AG04449 (cell line): ENCODE results near the gene GRID1.

Experiments used
- CTCF ChIA-PET: fragments of 350-600 bp; formaldehyde crosslinking; extraction: SDS; loops from one replicate; lab custom pipeline; 2021; ENCODE audit warnings: antibody characterized with exemption; lab: Yijun Ruan, JAX
- POLR2A ChIA-PET: fragments of 400-600, 350-600 bp; formaldehyde crosslinking; extraction: SDS; loops from one replicate; lab custom pipeline; 2020; ENCODE audit warnings: antibody characterized with exemption, inconsistent platforms; lab: Yijun Ruan, JAX
- DNase-seq: peaks from one replicate; pipeline ENCODE4 v3.0.0-alpha.2; 2010; ENCODE audit warnings: low read depth, low spot score
- H3K4me3 ChIP-seq: 2 replicates; pipeline ENCODE4 v1.5.1; 2011; ENCODE audit warnings: low read depth, mild to moderate bottlenecking, control low read depth, low read length
- TF ChIP-seq, protein P1 (sequence below): IDR thresholded peaks from one replicate; pipeline ENCODE4 v1.5.1; 2011; ENCODE audit warnings: mild to moderate bottlenecking, moderate library complexity, low read length, control low read depth, inconsistent platforms; ENCODE audit not compliant: insufficient read depth; ENCODE audit errors: missing control alignments

GRID1 gene

DNA sequence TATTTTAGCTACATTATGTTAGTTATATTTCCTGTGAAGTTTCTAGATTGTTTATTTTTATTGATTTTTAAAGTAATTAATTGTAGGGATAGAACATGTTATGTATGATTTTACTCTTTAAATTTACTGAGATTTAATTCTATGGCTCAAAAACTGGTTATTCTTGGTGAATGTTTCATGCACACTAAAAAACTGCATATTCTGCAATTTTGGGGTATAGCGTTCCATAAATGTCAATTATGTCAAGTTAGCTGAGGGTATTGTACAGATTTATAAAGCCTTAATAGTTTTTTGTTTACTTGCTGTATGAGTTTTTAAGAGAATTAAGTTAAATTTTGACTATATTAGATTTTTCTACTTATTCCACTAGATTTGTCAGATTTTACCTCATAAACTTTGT, 669.7 kb downstream of the GRID1 start:
- ChIA-PET CTCF (no interaction called here), POLR2A (no interaction called here)
- TF ChIP-seq, protein P1, sequence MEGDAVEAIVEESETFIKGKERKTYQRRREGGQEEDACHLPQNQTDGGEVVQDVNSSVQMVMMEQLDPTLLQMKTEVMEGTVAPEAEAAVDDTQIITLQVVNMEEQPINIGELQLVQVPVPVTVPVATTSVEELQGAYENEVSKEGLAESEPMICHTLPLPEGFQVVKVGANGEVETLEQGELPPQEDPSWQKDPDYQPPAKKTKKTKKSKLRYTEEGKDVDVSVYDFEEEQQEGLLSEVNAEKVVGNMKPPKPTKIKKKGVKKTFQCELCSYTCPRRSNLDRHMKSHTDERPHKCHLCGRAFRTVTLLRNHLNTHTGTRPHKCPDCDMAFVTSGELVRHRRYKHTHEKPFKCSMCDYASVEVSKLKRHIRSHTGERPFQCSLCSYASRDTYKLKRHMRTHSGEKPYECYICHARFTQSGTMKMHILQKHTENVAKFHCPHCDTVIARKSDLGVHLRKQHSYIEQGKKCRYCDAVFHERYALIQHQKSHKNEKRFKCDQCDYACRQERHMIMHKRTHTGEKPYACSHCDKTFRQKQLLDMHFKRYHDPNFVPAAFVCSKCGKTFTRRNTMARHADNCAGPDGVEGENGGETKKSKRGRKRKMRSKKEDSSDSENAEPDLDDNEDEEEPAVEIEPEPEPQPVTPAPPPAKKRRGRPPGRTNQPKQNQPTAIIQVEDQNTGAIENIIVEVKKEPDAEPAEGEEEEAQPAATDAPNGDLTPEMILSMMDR: no peak
- H3K4me3 ChIP-seq: no peak overlapping the region
- no peak for DNase-seq

DNA sequence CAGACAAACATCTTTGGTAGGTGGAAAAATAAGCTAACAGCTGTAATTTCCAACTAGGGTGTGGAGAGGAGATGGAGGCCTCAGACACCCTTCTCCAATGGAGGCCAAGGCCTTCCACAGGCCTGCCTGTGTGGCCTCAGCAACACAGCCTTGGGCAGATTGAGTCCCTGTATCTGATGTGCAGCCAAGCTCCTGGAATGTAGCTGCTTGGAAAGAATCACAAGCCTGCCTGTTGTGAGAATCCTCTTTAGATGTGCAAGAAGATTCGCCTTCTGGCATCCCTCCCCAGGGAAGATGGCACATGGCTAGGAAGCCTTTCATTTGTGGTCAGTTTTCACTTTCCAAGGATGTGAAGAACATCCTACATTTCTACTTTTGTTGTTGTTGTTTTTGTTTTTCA, 684.0 kb downstream of the GRID1 start:
- H3K4me3 ChIP-seq: no peak overlapping the region
- TF ChIP-seq, protein P1: no peak
- no peak for DNase-seq
- ChIA-PET CTCF (interaction anchor here (0.6 kb wide), 1 partner anchor 27 kb away, joined by 3 read pairs; no protein-coding TSS in a partner anchor), POLR2A (no interaction called here)

DNA sequence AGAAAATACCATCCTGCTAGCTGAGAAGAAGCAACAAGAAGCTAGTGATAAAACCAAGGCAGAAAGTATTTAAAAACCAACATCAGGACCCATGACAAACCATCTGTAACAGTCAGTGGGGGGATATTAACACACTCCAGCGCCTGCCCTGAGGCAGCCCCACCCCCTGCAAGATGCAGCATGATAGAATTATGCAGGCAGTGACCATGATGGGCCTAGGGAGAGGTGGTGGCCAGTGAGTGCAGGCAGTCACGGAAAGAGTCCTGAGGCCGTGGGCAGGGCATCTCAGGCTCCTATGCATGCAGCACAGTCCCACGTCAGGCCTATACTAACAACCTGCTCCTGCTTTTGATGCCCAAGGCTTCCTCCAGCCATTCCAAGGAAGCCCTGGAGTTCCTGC, 686.9 kb downstream of the GRID1 start:
- ChIA-PET CTCF (no interaction called here), POLR2A (no interaction called here)
- no peak overlapping the region for H3K4me3 ChIP-seq
- no peak for DNase-seq
- TF ChIP-seq, protein P1: no peak

DNA sequence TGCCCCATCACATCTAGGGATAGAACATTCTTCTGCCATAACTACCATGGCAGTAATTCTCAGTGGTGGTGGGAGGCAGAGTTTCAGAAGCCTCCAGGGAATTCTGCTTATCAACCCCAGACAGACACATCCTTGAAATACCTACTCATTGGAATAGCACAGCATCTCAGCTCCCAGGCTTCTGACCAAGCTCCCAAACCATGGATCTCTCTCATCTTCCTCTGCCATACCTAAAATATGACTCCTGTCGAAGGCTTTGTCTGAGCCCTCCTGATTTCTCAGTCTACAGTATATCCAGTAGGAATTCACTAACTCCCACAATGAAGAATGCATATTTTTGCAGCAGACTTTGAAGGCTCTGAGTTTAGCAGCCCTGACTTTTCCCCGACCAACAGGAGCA, 687.5 kb downstream of the GRID1 start:
- H3K4me3 ChIP-seq: no peak overlapping the region
- TF ChIP-seq, protein P1: no peak
- ChIA-PET POLR2A (no interaction called here), CTCF (no interaction called here)
- no peak for DNase-seq

DNA sequence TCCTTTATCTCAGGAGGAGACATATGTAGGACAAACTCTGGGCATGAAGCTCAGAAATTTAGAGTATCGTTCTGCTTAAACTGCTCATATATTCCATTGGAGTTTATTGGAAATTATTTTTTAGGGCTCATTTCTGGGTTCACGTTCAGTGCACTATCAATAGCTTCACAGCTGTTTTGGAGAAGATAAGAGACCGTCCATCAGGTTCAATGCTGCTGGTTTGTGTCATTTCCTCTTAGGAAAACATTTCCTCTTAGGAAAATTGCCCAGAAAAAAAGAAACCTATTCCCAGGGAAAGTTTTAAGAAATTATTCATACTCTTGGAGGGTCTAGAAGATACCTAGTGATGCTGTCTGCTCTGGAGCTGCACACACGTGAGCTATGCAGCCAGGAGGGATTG, 691.7 kb downstream of the GRID1 start:
- CTCF ChIA-PET: no interaction called here

DNA sequence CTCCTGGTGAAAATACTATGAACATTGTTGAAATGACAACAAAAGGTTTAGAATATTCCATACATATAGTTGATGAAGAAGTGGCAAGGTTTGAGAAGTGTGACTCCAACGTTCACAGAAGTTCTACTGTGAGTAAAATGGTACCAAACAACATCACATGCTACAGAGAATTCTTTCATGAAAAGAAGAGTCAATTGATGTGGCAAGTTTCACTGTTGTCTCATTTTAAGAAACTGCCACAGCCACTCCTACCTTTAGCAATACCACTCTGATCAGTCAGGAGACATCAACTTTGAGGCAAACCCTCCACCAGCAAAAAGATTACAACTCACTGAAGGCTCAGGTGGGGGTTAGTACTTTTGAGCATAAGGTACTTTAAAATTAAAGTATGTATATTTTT, 693.3 kb downstream of the GRID1 start:
- ChIA-PET POLR2A (no interaction called here), CTCF (no interaction called here)
- TF ChIP-seq, protein P1: no peak
- no peak overlapping the region for H3K4me3 ChIP-seq
- no peak for DNase-seq

More for the DNA sequence above, 691.7 kb downstream of the GRID1 start:
- DNase-seq: no peak
- POLR2A ChIA-PET: no interaction called here
- H3K4me3 ChIP-seq: no peak overlapping the region
- TF ChIP-seq, protein P1: no peak
